Measurements from ENCODE around the gene SPRED2.

SPRED2 gene

GRCh38 chr2:65420712-65421431 lies 11.5 kb downstream of the SPRED2 start:
- peak; percentile 85 for DNase-seq
- in situ Hi-C loops (cut with MboI; ENCODE audit: low pct_unique_long_range_greater_than_20kb, low sequenced_read_pairs), result no loop called here

GRCh38 chr2:65417509-65418085 lies 14.8 kb downstream of the SPRED2 start:
- DNase-seq, result no peak
- in situ Hi-C loops (cut with MboI; ENCODE audit: low pct_unique_long_range_greater_than_20kb, low sequenced_read_pairs), result no loop called here

- DNase-seq, result no peak
- in situ Hi-C loops (cut with MboI; ENCODE audit: low pct_unique_long_range_greater_than_20kb, low sequenced_read_pairs), result no loop called here
Measured at GRCh38 chr2:65416945-65417344, 15.5 kb downstream of the SPRED2 start.

GRCh38 chr2:65416321-65416720 lies 16.1 kb downstream of the SPRED2 start:
- no peak for DNase-seq
- in situ Hi-C loops (cut with MboI; ENCODE audit: low pct_unique_long_range_greater_than_20kb, low sequenced_read_pairs), result no loop called here

GRCh38 chr2:65415091-65415490 lies 17.3 kb downstream of the SPRED2 start:
- no peak for DNase-seq
- in situ Hi-C loops (cut with MboI; ENCODE audit: low pct_unique_long_range_greater_than_20kb, low sequenced_read_pairs), result no loop called here

GRCh38 chr2:65413610-65414009 lies 18.8 kb downstream of the SPRED2 start:
- in situ Hi-C loops (cut with MboI; ENCODE audit: low pct_unique_long_range_greater_than_20kb, low sequenced_read_pairs), result no loop called here

GRCh38 chr2:65413106-65413505 lies 19.3 kb downstream of the SPRED2 start:
- in situ Hi-C loops (cut with MboI; ENCODE audit: low pct_unique_long_range_greater_than_20kb, low sequenced_read_pairs), result no loop called here
- no peak for DNase-seq

More at GRCh38 chr2:65413610-65414009, 18.8 kb downstream of the SPRED2 start:
- DNase-seq, result no peak

GRCh38 chr2:65411056-65411795 lies 21.2 kb downstream of the SPRED2 start:
- in situ Hi-C loops (cut with MboI; ENCODE audit: low pct_unique_long_range_greater_than_20kb, low sequenced_read_pairs), result no loop called here
- DNase-seq, result no peak

- in situ Hi-C loops (cut with MboI; ENCODE audit: low pct_unique_long_range_greater_than_20kb, low sequenced_read_pairs), result no loop called here
Measured at GRCh38 chr2:65409045-65409444, 23.4 kb downstream of the SPRED2 start.

GRCh38 chr2:65407240-65407639 lies 25.2 kb downstream of the SPRED2 start:
- DNase-seq, result no peak
- in situ Hi-C loops (cut with MboI; ENCODE audit: low pct_unique_long_range_greater_than_20kb, low sequenced_read_pairs), result no loop called here

More at GRCh38 chr2:65409045-65409444, 23.4 kb downstream of the SPRED2 start:
- no peak for DNase-seq

- no peak for DNase-seq
- in situ Hi-C loops (cut with MboI; ENCODE audit: low pct_unique_long_range_greater_than_20kb, low sequenced_read_pairs), result no loop called here
Measured at GRCh38 chr2:65404988-65405697, 27.3 kb downstream of the SPRED2 start.

GRCh38 chr2:65403529-65403915 lies 28.9 kb downstream of the SPRED2 start:
- in situ Hi-C loops (cut with MboI; ENCODE audit: low pct_unique_long_range_greater_than_20kb, low sequenced_read_pairs), result no loop called here
- DNase-seq, result no peak

GRCh38 chr2:65402780-65403528 lies 29.4 kb downstream of the SPRED2 start:
- in situ Hi-C loops (cut with MboI; ENCODE audit: low pct_unique_long_range_greater_than_20kb, low sequenced_read_pairs), result no loop called here
- DNase-seq, result no peak

GRCh38 chr2:65402323-65402722 lies 30.1 kb downstream of the SPRED2 start:
- in situ Hi-C loops (cut with MboI; ENCODE audit: low pct_unique_long_range_greater_than_20kb, low sequenced_read_pairs), result no loop called here
- no peak for DNase-seq

- no peak for DNase-seq
Measured at GRCh38 chr2:65397122-65397521, 35.3 kb downstream of the SPRED2 start.

GRCh38 chr2:65396348-65397026 lies 35.9 kb downstream of the SPRED2 start:
- no peak for DNase-seq
- in situ Hi-C loops (cut with MboI; ENCODE audit: low pct_unique_long_range_greater_than_20kb, low sequenced_read_pairs), result no loop called here

More at GRCh38 chr2:65397122-65397521, 35.3 kb downstream of the SPRED2 start:
- in situ Hi-C loops (cut with MboI; ENCODE audit: low pct_unique_long_range_greater_than_20kb, low sequenced_read_pairs), result no loop called here

GRCh38 chr2:65395621-65396347 lies 36.6 kb downstream of the SPRED2 start:
- DNase-seq, result no peak
- in situ Hi-C loops (cut with MboI; ENCODE audit: low pct_unique_long_range_greater_than_20kb, low sequenced_read_pairs), result no loop called here
